ENCODE results near the gene TMEM255A. TPM values are rescaled to one million over a fixed set of nuclear protein-coding genes. Genes with fewer than 3 reads are reported as not detected.

Gene TMEM255A
- total RNA-seq, 3 donors from 2014 or later = 0.80 to 5.6 (median 1.3) TPM

DNA sequence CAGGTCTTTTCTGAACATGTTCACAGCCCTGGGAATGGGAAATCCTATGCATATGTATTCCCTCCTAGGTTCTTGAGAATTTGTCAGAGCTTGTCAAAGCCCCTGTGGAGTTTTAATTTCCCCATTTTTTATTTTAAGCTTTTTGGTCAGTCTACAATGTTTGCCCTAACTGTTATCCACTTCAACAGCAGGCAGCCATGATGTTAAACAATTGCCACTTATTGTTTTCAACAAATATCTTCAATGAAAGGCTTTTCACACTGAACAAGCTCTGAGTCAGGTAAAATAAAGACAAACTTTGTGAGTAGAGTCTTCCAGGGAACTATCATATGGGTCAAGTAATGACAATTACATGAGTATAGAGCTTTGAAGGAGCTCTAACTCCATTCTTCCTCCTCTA lies 25.6 kb upstream of the TMEM255A start:
- DNase-seq (ENCODE audit: low spot score in 2 of 2) = no peak
- Histone ChIP-seq H3K9me3 (peaks cover 15 to 52% of the 10 kb centered on the region in 2 donors), H3K27ac (no peak overlapping the region), H3K36me3 (no peaks in the 10 kb centered on the region), H3K4me1 (no peaks in the 10 kb centered on the region), H3K27me3 (no peaks in the 10 kb centered on the region), H3K4me3 (no peak overlapping the region)
- intact Hi-C loops (cut with DNase I; ENCODE audit: low total_unique reads) = no loop called here
- TF ChIP-seq, protein P1, sequence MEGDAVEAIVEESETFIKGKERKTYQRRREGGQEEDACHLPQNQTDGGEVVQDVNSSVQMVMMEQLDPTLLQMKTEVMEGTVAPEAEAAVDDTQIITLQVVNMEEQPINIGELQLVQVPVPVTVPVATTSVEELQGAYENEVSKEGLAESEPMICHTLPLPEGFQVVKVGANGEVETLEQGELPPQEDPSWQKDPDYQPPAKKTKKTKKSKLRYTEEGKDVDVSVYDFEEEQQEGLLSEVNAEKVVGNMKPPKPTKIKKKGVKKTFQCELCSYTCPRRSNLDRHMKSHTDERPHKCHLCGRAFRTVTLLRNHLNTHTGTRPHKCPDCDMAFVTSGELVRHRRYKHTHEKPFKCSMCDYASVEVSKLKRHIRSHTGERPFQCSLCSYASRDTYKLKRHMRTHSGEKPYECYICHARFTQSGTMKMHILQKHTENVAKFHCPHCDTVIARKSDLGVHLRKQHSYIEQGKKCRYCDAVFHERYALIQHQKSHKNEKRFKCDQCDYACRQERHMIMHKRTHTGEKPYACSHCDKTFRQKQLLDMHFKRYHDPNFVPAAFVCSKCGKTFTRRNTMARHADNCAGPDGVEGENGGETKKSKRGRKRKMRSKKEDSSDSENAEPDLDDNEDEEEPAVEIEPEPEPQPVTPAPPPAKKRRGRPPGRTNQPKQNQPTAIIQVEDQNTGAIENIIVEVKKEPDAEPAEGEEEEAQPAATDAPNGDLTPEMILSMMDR (IDR thresholded peaks at IDR 0.05) = no peak
- no peak for TF ChIP-seq POLR2A (IDR thresholded peaks at IDR 0.05)
- TF ChIP-seq POLR2AphosphoS5 (IDR thresholded peaks at IDR 0.05) = no peak

DNA sequence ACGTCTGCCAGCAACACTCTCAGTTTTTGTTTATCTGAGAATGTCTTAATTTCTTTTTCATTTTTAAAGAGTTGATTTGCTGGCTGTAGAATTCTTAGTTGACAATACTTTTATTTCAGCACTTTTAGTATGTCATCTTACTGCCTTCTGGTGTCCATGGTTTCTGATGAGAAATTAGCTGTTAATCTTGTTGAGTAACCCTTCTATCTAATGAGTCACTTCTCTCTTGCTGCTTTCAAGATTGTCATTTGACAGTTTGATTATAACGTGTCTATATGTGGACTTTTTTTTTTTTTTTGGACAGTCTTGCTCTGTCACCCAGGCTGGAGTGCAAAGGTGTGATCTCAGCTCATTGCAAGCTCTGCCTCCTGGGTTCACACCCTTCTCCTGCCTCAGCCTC lies 24.0 kb upstream of the TMEM255A start:
- intact Hi-C loops (cut with DNase I; ENCODE audit: low total_unique reads) = no loop called here
- H3K9me3 ChIP-seq = peaks cover 15 to 52% of the 10 kb centered on the region in 2 donors

DNA sequence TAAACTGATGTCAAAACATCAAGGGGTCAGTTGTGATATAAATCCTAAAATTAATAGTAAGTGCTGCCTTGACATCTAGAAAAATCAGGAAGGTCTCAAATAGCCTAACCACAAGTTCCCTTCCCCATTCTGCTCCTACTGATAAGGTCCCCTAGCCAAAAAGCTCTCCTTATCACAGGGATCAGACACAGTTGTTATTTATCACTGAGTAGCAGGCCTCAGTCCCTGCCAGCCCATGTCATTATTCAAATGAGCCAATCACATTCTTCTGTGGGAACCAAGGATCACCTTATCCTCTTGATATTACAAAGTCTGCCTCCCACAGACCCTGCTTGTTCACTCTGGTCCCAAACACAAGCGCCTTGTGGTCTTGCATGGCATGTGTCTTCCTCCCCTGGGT lies 23.3 kb upstream of the TMEM255A start:
- H3K4me3 ChIP-seq = no peak overlapping the region
- peaks cover 12 to 45% of the 10 kb centered on the region in 2 donors for H3K9me3 ChIP-seq
- no peak for DNase-seq (ENCODE audit: low spot score in 2 of 2)
- H3K4me1 ChIP-seq = no peaks in the 10 kb centered on the region
- peaks cover 0 to 11% of the 10 kb centered on the region in 2 donors for H3K27me3 ChIP-seq
- intact Hi-C loops (cut with DNase I; ENCODE audit: low total_unique reads) = no loop called here
- H3K27ac ChIP-seq = no peak overlapping the region
- H3K36me3 ChIP-seq = no peaks in the 10 kb centered on the region
- TF ChIP-seq, protein P1 (IDR thresholded peaks at IDR 0.05) = no peak
- TF ChIP-seq POLR2AphosphoS5 (IDR thresholded peaks at IDR 0.05) = no peak
- no peak for TF ChIP-seq POLR2A (IDR thresholded peaks at IDR 0.05)

More for the DNA sequence above, 24.0 kb upstream of the TMEM255A start:
- no peak overlapping the region for H3K4me3 ChIP-seq
- no peaks in the 10 kb centered on the region for H3K4me1 ChIP-seq
- H3K36me3 ChIP-seq = no peaks in the 10 kb centered on the region
- H3K27ac ChIP-seq = no peak overlapping the region
- TF ChIP-seq POLR2A (IDR thresholded peaks at IDR 0.05) = no peak
- TF ChIP-seq, protein P1 (IDR thresholded peaks at IDR 0.05) = no peak
- no peak for TF ChIP-seq POLR2AphosphoS5 (IDR thresholded peaks at IDR 0.05)
- peaks cover 0 to 4% of the 10 kb centered on the region in 2 donors for H3K27me3 ChIP-seq
- DNase-seq (ENCODE audit: low spot score in 2 of 2) = no peak

DNA sequence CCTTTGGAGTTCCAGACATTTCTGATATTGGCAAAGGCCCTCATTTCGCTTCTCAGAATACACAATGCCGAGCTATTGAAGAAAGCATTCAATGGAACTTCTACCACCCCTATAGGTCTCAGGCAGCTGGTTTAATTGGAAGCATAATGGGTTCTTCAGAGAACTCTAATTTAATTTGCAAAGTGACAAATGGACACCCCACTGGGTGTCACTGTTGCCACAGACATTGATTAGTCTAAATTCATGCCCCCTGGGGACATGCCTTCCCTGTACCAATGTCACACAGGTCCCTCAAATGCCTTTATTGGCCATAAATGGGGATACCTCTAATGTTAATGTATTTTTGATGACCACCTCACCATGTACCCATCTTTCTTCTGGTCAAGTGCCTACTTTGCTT lies 22.9 kb upstream of the TMEM255A start:
- TF ChIP-seq, protein P1 (IDR thresholded peaks at IDR 0.05) = no peak
- TF ChIP-seq POLR2AphosphoS5 (IDR thresholded peaks at IDR 0.05) (no peak), POLR2A (IDR thresholded peaks at IDR 0.05) (no peak)
- peaks cover 10 to 41% of the 10 kb centered on the region in 2 donors for H3K9me3 ChIP-seq
- DNase-seq (ENCODE audit: low spot score in 2 of 2) = no peak
- H3K27ac ChIP-seq = no peak overlapping the region
- intact Hi-C loops (cut with DNase I; ENCODE audit: low total_unique reads) = no loop called here
- H3K36me3 ChIP-seq = no peaks in the 10 kb centered on the region
- no peaks in the 10 kb centered on the region for H3K4me1 ChIP-seq
- H3K27me3 ChIP-seq = peaks cover 0 to 12% of the 10 kb centered on the region in 2 donors
- no peak overlapping the region for H3K4me3 ChIP-seq

DNA sequence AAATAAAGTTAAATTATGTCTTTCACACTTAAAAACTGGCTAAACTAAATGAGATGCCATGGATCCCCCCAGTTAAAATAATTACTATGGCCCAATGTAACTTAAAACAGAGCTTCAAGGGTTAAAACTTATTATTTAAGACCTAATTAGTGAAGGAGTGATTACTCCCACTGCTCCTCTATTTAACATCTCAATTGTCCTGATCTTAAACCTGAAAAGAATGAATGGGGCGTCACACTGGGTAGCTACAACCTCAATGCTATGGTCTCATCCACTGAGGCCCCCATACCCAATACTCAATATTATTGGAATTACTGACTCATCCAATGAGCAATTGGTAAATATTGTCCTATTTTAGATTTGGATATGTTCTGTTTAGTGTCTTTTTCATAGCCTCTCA lies 21.1 kb upstream of the TMEM255A start:
- H3K36me3 ChIP-seq = no peaks in the 10 kb centered on the region
- H3K27me3 ChIP-seq = peaks cover 0 to 12% of the 10 kb centered on the region in 2 donors
- DNase-seq (ENCODE audit: low spot score in 2 of 2) = no peak
- intact Hi-C loops (cut with DNase I; ENCODE audit: low total_unique reads) = no loop called here
- H3K4me1 ChIP-seq = no peaks in the 10 kb centered on the region
- H3K4me3 ChIP-seq = no peak overlapping the region
- no peak overlapping the region for H3K27ac ChIP-seq
- peaks cover 8 to 29% of the 10 kb centered on the region in 2 donors for H3K9me3 ChIP-seq
- TF ChIP-seq POLR2A (IDR thresholded peaks at IDR 0.05) = no peak
- TF ChIP-seq, protein P1 (IDR thresholded peaks at IDR 0.05) = no peak
- no peak for TF ChIP-seq POLR2AphosphoS5 (IDR thresholded peaks at IDR 0.05)
